ENCODE measurements around the gene ASTN2.

ASTN2 gene

DNA sequence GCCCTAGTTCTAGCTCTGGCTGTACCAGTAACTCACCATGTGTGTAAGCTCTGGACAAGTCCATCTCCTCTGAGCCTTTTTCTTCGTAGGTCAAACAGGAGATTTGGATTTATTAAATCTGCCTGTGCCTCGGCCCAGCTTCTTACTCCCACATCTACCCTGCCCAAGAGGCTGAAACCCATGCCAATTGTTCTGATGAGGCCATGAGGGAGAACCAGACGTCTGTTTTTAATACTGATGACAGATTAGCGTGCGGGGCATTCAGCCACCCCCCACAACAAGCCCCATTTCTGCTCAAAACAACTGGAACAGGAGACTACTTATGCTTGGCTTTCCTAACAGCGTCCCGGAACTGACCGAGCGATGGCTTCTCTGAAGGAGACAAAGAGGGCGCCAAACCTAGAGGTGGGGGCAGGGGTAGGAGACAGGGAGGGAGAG lies 808.9 kb downstream of the ASTN2 start:
- TF ChIP-seq FOXP2 (optimal IDR thresholded peaks at IDR 0.05; ENCODE audit: borderline replicate concordance, extremely low read depth, extremely low read length, insufficient read depth) (no peak), SIN3A (IDR thresholded peaks at IDR 0.05; ENCODE audit: borderline replicate concordance, insufficient read depth, low read length) (no peak), POLR2AphosphoS5 (IDR thresholded peaks at IDR 0.05; ENCODE audit: low read depth, low read length) (no peak), TAF1 (IDR thresholded peaks at IDR 0.05; ENCODE audit: borderline replicate concordance, insufficient read depth, low read length) (no peak)
- TF ChIP-seq, protein P1, sequence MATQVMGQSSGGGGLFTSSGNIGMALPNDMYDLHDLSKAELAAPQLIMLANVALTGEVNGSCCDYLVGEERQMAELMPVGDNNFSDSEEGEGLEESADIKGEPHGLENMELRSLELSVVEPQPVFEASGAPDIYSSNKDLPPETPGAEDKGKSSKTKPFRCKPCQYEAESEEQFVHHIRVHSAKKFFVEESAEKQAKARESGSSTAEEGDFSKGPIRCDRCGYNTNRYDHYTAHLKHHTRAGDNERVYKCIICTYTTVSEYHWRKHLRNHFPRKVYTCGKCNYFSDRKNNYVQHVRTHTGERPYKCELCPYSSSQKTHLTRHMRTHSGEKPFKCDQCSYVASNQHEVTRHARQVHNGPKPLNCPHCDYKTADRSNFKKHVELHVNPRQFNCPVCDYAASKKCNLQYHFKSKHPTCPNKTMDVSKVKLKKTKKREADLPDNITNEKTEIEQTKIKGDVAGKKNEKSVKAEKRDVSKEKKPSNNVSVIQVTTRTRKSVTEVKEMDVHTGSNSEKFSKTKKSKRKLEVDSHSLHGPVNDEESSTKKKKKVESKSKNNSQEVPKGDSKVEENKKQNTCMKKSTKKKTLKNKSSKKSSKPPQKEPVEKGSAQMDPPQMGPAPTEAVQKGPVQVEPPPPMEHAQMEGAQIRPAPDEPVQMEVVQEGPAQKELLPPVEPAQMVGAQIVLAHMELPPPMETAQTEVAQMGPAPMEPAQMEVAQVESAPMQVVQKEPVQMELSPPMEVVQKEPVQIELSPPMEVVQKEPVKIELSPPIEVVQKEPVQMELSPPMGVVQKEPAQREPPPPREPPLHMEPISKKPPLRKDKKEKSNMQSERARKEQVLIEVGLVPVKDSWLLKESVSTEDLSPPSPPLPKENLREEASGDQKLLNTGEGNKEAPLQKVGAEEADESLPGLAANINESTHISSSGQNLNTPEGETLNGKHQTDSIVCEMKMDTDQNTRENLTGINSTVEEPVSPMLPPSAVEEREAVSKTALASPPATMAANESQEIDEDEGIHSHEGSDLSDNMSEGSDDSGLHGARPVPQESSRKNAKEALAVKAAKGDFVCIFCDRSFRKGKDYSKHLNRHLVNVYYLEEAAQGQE (IDR thresholded peaks at IDR 0.05; ENCODE audit: insufficient read depth in 1 of 2, low read depth in 2 of 2, low read length in 2 of 2): no peak

DNA sequence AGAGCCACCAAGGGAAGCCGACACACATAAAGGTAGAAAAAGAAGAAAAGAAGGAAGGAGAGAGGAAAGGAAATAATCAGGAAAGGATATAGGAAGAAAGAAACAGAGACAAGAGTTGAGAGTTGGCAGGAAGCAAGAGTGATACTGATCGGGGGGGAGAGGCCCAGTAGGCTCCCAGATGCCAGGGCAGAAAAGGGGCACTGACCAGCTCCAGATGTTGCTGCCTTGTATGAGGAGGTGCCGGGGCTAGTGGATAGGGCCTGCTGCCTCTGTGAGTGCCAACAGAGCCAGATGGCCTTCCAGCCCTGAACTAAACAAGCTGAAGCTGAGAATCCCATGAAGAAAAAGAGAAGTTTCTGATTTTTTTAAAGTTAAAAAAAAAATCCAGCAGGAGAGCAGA lies 809.8 kb downstream of the ASTN2 start:
- TF ChIP-seq FOXP2 (optimal IDR thresholded peaks at IDR 0.05; ENCODE audit: borderline replicate concordance, extremely low read depth, extremely low read length, insufficient read depth) (no peak), TAF1 (IDR thresholded peaks at IDR 0.05; ENCODE audit: borderline replicate concordance, insufficient read depth, low read length) (no peak), SIN3A (IDR thresholded peaks at IDR 0.05; ENCODE audit: borderline replicate concordance, insufficient read depth, low read length) (no peak), POLR2AphosphoS5 (IDR thresholded peaks at IDR 0.05; ENCODE audit: low read depth, low read length) (no peak)
- TF ChIP-seq, protein P1 (IDR thresholded peaks at IDR 0.05; ENCODE audit: insufficient read depth in 1 of 2, low read depth in 2 of 2, low read length in 2 of 2): no peak

DNA sequence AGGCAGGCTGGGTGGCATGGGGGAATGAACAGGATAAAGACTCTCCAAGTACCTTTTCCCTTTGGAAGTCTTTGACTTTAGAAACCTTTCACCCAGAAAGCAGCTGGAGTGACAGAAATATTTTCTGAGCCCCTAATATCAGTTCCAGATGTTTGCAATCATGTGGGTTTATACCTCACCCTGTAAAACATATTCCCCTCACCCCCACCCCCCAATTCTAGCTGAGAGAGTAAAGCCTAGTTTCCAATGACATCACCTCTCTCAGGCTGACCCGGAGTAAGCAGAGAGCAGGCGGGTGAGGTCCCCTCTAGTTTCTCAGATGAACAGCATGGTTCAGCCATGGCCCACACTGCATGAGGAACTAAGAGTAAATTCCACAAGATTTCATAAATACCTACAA lies 810.6 kb downstream of the ASTN2 start:
- TF ChIP-seq SIN3A (IDR thresholded peaks at IDR 0.05; ENCODE audit: borderline replicate concordance, insufficient read depth, low read length) (no peak), FOXP2 (optimal IDR thresholded peaks at IDR 0.05; ENCODE audit: borderline replicate concordance, extremely low read depth, extremely low read length, insufficient read depth) (no peak), TAF1 (IDR thresholded peaks at IDR 0.05; ENCODE audit: borderline replicate concordance, insufficient read depth, low read length) (no peak), POLR2AphosphoS5 (IDR thresholded peaks at IDR 0.05; ENCODE audit: low read depth, low read length) (no peak)
- TF ChIP-seq, protein P1 (IDR thresholded peaks at IDR 0.05; ENCODE audit: insufficient read depth in 1 of 2, low read depth in 2 of 2, low read length in 2 of 2): no peak

DNA sequence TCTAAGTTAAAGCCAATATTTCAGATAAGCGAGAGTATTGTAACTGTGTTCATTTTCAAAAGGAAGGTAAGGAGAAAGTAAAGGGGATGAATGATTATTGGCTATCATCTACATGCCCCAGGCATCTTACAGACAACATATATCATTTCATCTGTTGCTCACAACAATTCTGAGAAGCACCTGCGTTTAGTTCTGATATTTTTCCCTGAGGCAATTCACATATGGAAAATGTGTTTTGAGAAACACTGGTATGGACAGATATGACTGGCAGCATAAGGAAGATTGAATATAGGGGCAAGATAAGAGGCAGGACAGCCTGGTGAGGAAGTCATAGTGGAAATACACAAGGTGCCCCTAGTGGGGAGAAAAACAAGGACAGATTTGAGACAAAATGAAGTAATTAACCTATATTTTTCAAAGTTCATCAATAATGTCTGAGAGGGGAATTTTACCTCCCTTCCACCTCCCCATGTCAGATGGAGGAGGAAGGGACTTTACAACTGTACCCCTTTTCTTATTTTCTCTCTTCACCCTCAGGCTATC lies 815.4 kb downstream of the ASTN2 start:
- TF ChIP-seq, protein P1 (IDR thresholded peaks at IDR 0.05; ENCODE audit: insufficient read depth in 1 of 2, low read depth in 2 of 2, low read length in 2 of 2): no peak
- TF ChIP-seq FOXP2 (optimal IDR thresholded peaks at IDR 0.05; ENCODE audit: borderline replicate concordance, extremely low read depth, extremely low read length, insufficient read depth): no peak
- no peak for TF ChIP-seq TAF1 (IDR thresholded peaks at IDR 0.05; ENCODE audit: borderline replicate concordance, insufficient read depth, low read length)
- TF ChIP-seq SIN3A (IDR thresholded peaks at IDR 0.05; ENCODE audit: borderline replicate concordance, insufficient read depth, low read length): no peak
- no peak for TF ChIP-seq POLR2AphosphoS5 (IDR thresholded peaks at IDR 0.05; ENCODE audit: low read depth, low read length)

All from PFSK-1 (cell line).